Measurements from ENCODE around the gene ARHGAP26. TPM values are rescaled to one million over a fixed set of nuclear protein-coding genes. Genes with fewer than 3 reads are reported as not detected.

Gene ARHGAP26
- total RNA-seq, 1 donor from 2014 or later: 7.4 TPM

GRCh38 chr5:143051244-143052058, 281.3 kb downstream of the ARHGAP26 start:
- no peak for DNase-seq (ENCODE audit: low spot score)
- peak; percentile 94 for ATAC-seq

GRCh38 chr5:143052967-143053682, 282.9 kb downstream of the ARHGAP26 start:
- DNase-seq (ENCODE audit: low spot score) (no peak), ATAC-seq (peak; percentile 77)

- ATAC-seq (no peak), DNase-seq (ENCODE audit: low spot score) (no peak)
Measured at GRCh38 chr5:143053780-143054179, 283.6 kb downstream of the ARHGAP26 start.

GRCh38 chr5:143054480-143054941, 284.3 kb downstream of the ARHGAP26 start:
- no peak for ATAC-seq

GRCh38 chr5:143055596-143056338, 285.6 kb downstream of the ARHGAP26 start:
- no peak for DNase-seq (ENCODE audit: low spot score)
- no peak for ATAC-seq

More at GRCh38 chr5:143054480-143054941, 284.3 kb downstream of the ARHGAP26 start:
- no peak for DNase-seq (ENCODE audit: low spot score)

GRCh38 chr5:143056339-143056704, 286.1 kb downstream of the ARHGAP26 start:
- DNase-seq (ENCODE audit: low spot score): no peak
- ATAC-seq: no peak

GRCh38 chr5:143056792-143057579, 286.8 kb downstream of the ARHGAP26 start:
- DNase-seq (ENCODE audit: low spot score) (no peak), ATAC-seq (no peak)

GRCh38 chr5:143057580-143057999, 287.4 kb downstream of the ARHGAP26 start:
- ATAC-seq (no peak), DNase-seq (ENCODE audit: low spot score) (no peak)

GRCh38 chr5:143059355-143059754, 289.2 kb downstream of the ARHGAP26 start:
- DNase-seq (ENCODE audit: low spot score) (no peak), ATAC-seq (no peak)

GRCh38 chr5:143059976-143060765, 290.0 kb downstream of the ARHGAP26 start:
- no peak for ATAC-seq
- DNase-seq (ENCODE audit: low spot score): no peak

- DNase-seq (ENCODE audit: low spot score): no peak
- no peak for ATAC-seq
Measured at GRCh38 chr5:143061161-143061945, 291.2 kb downstream of the ARHGAP26 start.

GRCh38 chr5:143062379-143062778, 292.2 kb downstream of the ARHGAP26 start:
- ATAC-seq: no peak

GRCh38 chr5:143063175-143063970, 293.2 kb downstream of the ARHGAP26 start:
- DNase-seq (ENCODE audit: low spot score): peak; percentile 50
- ATAC-seq: peak; percentile 55

More at GRCh38 chr5:143062379-143062778, 292.2 kb downstream of the ARHGAP26 start:
- DNase-seq (ENCODE audit: low spot score): no peak

GRCh38 chr5:143064218-143064641, 294.1 kb downstream of the ARHGAP26 start:
- ATAC-seq (peak; percentile 37), DNase-seq (ENCODE audit: low spot score) (no peak)

- no peak for DNase-seq (ENCODE audit: low spot score)
- no peak for ATAC-seq
Measured at GRCh38 chr5:143064676-143065075, 294.5 kb downstream of the ARHGAP26 start.

GRCh38 chr5:143065185-143065965, 295.2 kb downstream of the ARHGAP26 start:
- DNase-seq (ENCODE audit: low spot score) (no peak), ATAC-seq (no peak)

- DNase-seq (ENCODE audit: low spot score) (no peak), ATAC-seq (no peak)
Measured at GRCh38 chr5:143065996-143066522, 295.9 kb downstream of the ARHGAP26 start.
